Measurements from ENCODE around the gene KRT9. TPM values are rescaled to one million over a fixed set of nuclear protein-coding genes. Genes with fewer than 3 reads are reported as not detected.

KRT9 gene
- total and polyA plus RNA-seq, 8 donors = not detected

DNA sequence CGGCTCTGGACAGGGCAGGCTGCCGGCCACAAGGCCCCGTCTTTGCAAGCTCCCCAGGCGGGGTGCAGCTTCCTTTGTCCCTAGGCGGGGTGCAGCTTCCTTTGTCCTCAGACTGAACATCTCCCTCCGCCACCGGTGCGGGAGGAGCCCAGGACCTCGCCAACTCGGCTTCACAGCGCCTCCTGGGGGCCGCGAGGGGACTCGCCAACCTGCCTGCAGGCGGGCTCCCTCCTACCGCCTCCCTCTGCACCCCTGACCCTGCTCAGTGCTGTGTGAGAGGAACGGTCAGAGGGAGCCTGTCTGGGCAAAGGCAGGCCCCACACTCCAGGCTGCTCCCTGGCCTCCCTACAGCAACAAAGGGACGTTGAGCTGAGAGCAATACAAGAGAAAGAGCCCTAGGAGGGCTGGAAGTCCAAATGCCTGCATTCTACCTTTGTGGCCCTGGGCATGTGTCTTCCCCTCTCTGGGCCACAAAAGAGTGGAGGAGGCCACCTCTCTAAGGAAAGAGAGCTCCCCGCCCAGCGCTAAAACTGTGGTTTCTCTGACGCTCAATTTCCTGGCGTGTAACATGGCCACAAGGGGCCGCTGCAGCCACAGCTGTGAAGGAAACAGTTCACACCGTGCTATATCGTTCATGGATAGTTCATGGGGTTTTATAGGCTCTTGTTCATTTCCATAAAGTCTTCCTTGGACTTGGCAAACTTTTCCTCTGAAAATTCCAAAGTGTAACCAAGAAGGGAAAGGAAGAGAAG is 22.8 kb downstream of the KRT9 start:
- H3K27me3 ChIP-seq = peaks cover 0 to 17% of the 10 kb centered on the region in 2 donors
- peak overlapping the region; percentile 46 to 51 for H3K27ac ChIP-seq
- no peaks in the 10 kb centered on the region for H3K36me3 ChIP-seq
- H3K9me3 ChIP-seq = peaks cover 0 to 6% of the 10 kb centered on the region in 2 donors
- ATAC-seq (peak; percentile 95), DNase-seq (peak; percentile 66 to 97 (median 86))
- H3K4me1 ChIP-seq = peaks cover 16 to 22% of the 10 kb centered on the region in 2 donors
- peak; percentile 74 to 88 for TF ChIP-seq CTCF (IDR thresholded peaks at IDR 0.05)
- H3K4me3 ChIP-seq = peak overlapping the region in 1 of 2 donors; percentile 14
- intact Hi-C loops (cut with DNase I) = loop anchor here in 1 of 2 donors (10.0 kb wide), 1 partner anchor 644 kb away; no protein-coding TSS in a partner anchor

- Histone ChIP-seq H3K36me3 (no peaks in the 10 kb centered on the region), H3K4me1 (peaks cover 16 to 22% of the 10 kb centered on the region in 2 donors), H3K9me3 (peaks cover 0 to 6% of the 10 kb centered on the region in 2 donors), H3K27ac (peak overlapping the region; percentile 19 to 46), H3K4me3 (peak overlapping the region in 1 of 2 donors; percentile 14), H3K27me3 (peaks cover 0 to 20% of the 10 kb centered on the region in 2 donors)
- DNase-seq (peak in 2 of 4 donors; percentile 79 to 88), ATAC-seq (peak; percentile 64)
- no peak for TF ChIP-seq CTCF (IDR thresholded peaks at IDR 0.05)
- intact Hi-C loops (cut with DNase I) = loop anchor here in 1 of 2 donors (10.0 kb wide), 1 partner anchor 643 kb away; no protein-coding TSS in a partner anchor
These were observed 23.7 kb downstream of the KRT9 start for GRCh38 chr17:41547921-41548843.

- TF ChIP-seq CTCF (IDR thresholded peaks at IDR 0.05) = no peak
- Histone ChIP-seq H3K36me3 (no peaks in the 10 kb centered on the region), H3K27me3 (peaks cover 0 to 24% of the 10 kb centered on the region in 2 donors), H3K4me3 (no peak overlapping the region), H3K27ac (no peak overlapping the region), H3K4me1 (peaks cover 16 to 22% of the 10 kb centered on the region in 2 donors), H3K9me3 (peaks cover 0 to 6% of the 10 kb centered on the region in 2 donors)
- DNase-seq (no peak), ATAC-seq (no peak)
- intact Hi-C loops (cut with DNase I) = loop anchor here in 1 of 2 donors (10.0 kb wide), 1 partner anchor 643 kb away; no protein-coding TSS in a partner anchor
These were observed 24.4 kb downstream of the KRT9 start for GRCh38 chr17:41547378-41547841.

DNA sequence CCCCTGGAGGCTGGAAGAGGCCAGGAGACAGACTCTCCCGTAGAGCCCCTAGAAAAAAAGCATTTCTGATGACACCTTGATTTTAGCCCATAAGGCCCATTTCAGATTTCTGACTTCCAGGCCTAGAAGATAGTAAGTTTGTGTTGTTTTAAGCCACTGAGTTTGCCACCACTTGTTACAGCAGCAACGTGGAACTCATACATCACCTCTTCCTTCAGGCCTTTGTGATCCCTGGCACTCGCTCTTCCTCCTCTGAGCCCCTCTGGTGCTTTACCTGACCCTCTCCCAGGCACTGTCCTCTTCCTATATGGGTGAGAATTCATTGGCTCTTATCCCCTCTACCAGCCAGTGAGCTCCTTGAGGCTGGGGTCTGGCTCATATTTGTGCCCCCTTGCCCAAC is 25.0 kb downstream of the KRT9 start:
- DNase-seq (no peak), ATAC-seq (no peak)
- Histone ChIP-seq H3K27me3 (peaks cover 0 to 24% of the 10 kb centered on the region in 2 donors), H3K4me1 (peaks cover 16 to 22% of the 10 kb centered on the region in 2 donors), H3K36me3 (no peaks in the 10 kb centered on the region), H3K27ac (no peak overlapping the region), H3K9me3 (peaks cover 0 to 6% of the 10 kb centered on the region in 2 donors), H3K4me3 (no peak overlapping the region)
- intact Hi-C loops (cut with DNase I) = loop anchor here in 1 of 2 donors (10.0 kb wide), 1 partner anchor 642 kb away; no protein-coding TSS in a partner anchor
- TF ChIP-seq CTCF (IDR thresholded peaks at IDR 0.05) = no peak

Data from left lung (tissue), 10 donors.